Ovary (tissue), 3 donors: Measurements from ENCODE around the gene DLG5.

Source experiments
- CTCF ChIP-seq, 3 donors: fragments of 450-650 bp in 2 of 3; fragments of 200-600 bp in 1 of 3; IDR thresholded peaks; one replicate each; pipeline versions ENCODE4 v1.5.1 to v1.8.0; 2016 to 2022; ENCODE audit warnings: antibody characterized with exemption in 3 of 3, mild to moderate bottlenecking in 1 of 3
- POLR2A ChIP-seq: fragments of 450-650 bp; IDR thresholded peaks from one replicate; pipeline ENCODE4 v1.6.1; 2017; ENCODE audit warnings: antibody characterized with exemption, mild to moderate bottlenecking, moderate library complexity
- donor health status: DM: no; HTN: no; CAD: no.

GRCh38 chr10:77843264-77843663 is 83.3 kb downstream of the DLG5 start:
- TF ChIP-seq CTCF (IDR thresholded peaks at IDR 0.05) (no peak), POLR2A (no peak)
